ENCODE results near the gene MYB.

MYB gene

DNA sequence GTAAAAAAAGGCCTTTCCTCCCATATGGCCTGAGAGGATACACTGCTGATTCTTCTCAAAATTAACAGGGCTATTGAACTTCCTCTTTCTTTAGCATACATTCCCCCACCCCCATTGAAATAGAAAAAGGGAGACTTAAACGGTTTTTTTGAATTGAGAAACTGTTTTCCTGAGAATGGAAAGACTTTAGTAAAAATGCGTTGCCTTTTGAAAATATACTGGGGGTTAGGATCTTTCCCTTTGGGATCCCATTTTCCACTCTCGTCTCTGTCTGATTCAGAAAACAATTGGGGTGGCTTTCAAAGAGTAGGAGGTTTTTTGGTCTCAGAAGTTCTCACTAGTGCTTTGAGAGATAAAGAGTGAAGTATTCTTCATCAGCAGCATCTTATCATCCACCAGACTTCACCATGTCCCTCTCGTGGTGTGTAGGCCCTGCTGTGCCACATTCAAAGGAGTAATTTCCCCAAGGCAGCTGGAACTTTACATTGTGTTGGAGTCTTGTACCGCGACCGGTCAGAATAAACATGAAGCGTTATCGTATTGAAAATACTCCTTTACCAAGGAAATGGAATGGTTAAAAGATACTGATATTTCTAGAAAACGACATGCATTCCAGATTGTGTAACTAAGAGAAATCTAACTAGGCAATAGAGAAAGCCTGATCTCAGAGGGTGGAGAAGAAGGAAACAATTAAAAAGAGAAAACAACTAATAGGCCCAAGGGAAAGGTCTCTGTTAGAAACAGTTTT is 10.6 kb downstream of the MYB start:
- DNase-seq: no peak

GRCh38 chr6:135192256-135193174 is 11.4 kb downstream of the MYB start:
- no peak for DNase-seq

DNA sequence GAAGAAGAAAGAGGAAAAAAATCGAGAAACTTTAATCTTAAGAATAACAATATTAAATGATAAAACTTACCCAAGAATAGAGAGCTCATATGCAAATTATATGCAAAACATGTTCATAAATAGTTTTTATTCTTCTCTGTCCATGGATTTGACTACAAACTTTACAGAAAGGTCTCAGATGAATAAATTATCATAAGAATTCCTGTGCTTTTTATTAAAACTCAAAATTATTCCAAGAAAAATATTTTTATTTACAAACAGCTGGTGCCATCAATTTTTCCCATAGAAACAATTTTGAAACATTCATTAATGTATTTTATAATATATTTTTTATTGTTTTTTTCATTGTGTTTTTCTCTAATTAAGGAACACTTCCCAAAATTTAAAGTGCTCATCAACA is 12.1 kb downstream of the MYB start:
- no peak for DNase-seq

- DNase-seq: no peak
These were observed 13.9 kb downstream of the MYB start for GRCh38 chr6:135195041-135195440.

GRCh38 chr6:135195522-135195921 is 14.4 kb downstream of the MYB start:
- DNase-seq: no peak

DNA sequence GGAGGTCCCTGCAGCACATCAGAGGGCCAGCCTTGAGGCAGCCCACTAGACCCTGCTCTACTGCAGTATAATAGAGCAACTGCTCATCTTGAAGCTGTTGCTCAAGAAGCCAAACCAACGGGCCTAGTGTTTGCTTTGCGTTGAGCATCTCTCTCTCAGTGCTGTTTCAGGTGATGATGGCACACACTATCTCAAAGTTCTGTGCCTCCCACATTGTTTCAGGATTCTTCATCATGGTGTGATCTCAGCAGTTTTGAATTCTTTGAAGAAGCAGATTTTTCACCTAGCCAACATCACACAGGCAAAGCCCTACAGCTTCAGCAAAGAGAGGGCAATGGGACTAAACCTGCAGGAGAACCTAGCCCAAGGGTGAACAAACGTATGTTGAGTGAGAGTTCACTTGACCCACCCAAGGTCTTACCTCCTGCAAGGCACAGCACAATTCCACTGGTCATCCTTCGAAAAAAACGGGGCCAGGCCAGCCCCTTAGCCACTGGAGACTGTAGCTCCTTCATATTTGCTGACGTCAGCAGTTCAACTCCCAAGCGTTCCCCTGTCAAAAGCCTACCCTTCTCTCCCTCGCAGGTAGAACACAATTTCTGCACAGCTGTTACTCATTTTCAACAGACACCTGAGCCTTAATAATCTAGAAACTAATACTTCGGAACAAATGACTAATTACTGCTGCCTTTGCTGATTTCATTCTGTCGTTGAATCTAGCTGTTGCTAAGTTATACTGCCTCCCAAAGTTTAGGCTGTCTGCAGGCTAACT is 15.8 kb downstream of the MYB start:
- peak; percentile 31 for DNase-seq

GRCh38 chr6:135202836-135203235 is 21.7 kb downstream of the MYB start:
- DNase-seq: no peak

- DNase-seq: no peak
These were observed 23.8 kb downstream of the MYB start for GRCh38 chr6:135204951-135205350.

GRCh38 chr6:135209803-135210202 is 28.7 kb downstream of the MYB start:
- no peak for DNase-seq

GRCh38 chr6:135210632-135211305 is 29.7 kb downstream of the MYB start:
- DNase-seq: no peak

GRCh38 chr6:135211306-135211702 is 30.2 kb downstream of the MYB start:
- no peak for DNase-seq

DNA sequence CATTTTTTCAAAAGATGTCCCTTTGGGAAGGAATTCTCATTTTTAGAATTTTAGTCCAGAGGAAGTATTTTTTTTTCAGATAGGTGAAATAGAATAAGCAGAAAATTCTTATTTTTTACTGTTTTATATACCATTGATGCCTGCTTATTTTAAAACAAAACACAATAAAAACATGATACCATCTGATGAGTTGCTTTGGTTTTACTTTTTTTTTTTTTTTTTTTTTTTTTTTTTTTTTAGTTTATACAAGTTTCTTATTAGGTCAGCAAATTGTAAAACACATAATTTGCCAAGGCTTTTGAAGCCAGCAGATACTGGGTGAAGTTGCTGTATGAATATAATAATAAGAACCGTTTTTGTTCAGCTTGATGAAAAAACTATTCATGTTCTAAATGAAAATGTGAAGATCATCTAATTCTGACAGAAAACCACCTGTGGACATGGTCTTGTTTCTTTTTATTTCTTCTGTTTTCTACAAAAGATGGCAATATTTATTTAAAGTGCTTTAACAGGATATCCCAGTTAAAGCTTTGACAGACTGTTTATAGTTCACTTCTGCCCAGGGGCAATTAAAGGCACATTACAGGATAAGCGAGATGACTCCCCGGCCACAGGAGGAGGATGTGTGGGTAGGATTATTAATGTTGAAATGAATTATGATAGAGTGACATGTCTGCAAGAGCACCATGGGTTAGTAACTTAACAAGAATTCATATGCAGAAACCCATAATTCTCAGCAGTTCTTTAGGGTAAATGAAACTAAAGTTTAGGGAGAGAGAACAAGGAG is 31.1 kb downstream of the MYB start:
- DNase-seq: peak; percentile 11

GRCh38 chr6:135212935-135213334 is 31.8 kb downstream of the MYB start:
- DNase-seq: no peak

GRCh38 chr6:135213616-135214015 is 32.5 kb downstream of the MYB start:
- no peak for DNase-seq

- DNase-seq: no peak
These were observed 34.1 kb downstream of the MYB start for GRCh38 chr6:135215160-135215559.

DNA sequence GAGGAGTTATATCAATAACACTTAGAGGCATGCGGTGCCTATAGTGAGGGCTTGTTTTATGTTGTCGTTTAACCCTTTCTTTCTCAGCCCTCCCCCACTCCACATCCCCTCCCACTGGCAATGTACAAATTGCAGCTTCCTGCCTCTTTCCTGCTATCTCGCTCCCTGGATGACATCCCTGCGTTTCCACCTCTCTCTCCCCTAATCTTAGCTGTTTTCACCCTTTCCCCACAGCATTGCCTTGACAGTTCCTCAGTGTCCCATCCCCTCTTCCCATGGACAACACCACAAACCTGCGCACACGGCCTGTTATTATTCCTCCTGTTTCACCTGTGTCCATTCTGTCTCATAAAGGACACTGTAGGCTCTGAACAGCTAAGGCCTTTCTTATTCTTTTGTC is 34.5 kb downstream of the MYB start:
- DNase-seq: no peak

GRCh38 chr6:135217663-135218062 is 36.6 kb downstream of the MYB start:
- DNase-seq: no peak

GRCh38 chr6:135219346-135219745 is 38.2 kb downstream of the MYB start:
- DNase-seq: no peak

GRCh38 chr6:135221042-135221441 is 39.9 kb downstream of the MYB start:
- no peak for DNase-seq

DNA sequence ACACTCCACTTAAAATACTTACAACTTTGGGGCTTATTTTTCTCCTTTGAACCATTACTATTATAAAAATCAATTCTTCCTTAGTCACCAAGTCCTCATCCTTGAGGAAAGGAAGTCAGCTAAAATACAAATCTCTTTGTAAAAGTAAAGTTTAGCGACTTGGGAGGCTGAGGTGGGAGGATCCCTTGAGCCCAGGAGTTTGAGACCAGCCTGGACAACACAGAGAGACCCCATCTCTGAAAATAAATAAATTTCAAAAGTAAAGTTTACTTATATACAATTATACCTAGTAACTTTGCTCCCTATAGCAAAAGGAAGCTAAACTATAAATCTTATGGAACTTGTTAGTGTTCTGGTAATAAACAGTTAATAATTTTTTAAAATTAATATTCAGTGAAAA is 40.4 kb downstream of the MYB start:
- DNase-seq: no peak

DNA sequence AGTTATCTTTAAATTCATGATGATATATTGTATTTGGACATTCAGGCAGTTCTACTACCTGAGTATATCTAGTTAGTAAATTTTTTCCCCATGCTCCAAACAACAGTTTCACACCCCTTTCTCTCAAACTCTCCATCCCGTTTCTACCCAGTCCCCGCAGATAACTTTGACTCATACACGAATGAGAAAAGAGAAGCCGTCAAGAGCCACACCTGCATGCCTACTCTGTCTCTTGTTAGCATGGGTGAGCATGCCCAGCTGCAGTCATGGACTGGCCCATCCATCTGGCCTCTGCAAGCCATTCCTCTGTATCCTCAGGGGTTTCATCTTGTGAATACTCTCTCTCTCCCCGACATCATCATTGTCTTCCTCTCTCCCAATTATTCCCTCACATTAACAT is 41.5 kb downstream of the MYB start:
- no peak for DNase-seq

- DNase-seq: no peak
These were observed 43.0 kb downstream of the MYB start for GRCh38 chr6:135224037-135224647.
